ENCODE results near the gene GOLGA3. TPM values are rescaled to one million over a fixed set of nuclear protein-coding genes. Genes with fewer than 3 reads are reported as not detected.

GOLGA3 gene
- total and polyA plus RNA-seq, 2 donors from 2014 or later: 7.7 to 53.0 TPM

GRCh38 chr12:132789099-132789471, 39.6 kb downstream of the GOLGA3 start:
- Histone ChIP-seq H3K4me3 (ENCODE audit: low read length in 3 of 3) (no peak overlapping the region), H3K36me3 (ENCODE audit: control insufficient read depth in 2 of 3, insufficient read depth in 3 of 3, low read length in 3 of 3) (peaks cover 5 to 38% (median 23%) of the 10 kb centered on the region in 3 donors), H3K27ac (ENCODE audit: low read depth in 2 of 2, low read length in 2 of 2) (no peak overlapping the region), H3K9ac (ENCODE audit: low read length in 3 of 3) (no peak overlapping the region), H3K4me1 (ENCODE audit: control insufficient read depth in 2 of 3, insufficient read depth in 2 of 3, low read depth in 1 of 3, low read length in 3 of 3) (no peaks in the 10 kb centered on the region), H3K9me3 (ENCODE audit: control insufficient read depth in 2 of 3, insufficient read depth in 1 of 3, low read length in 3 of 3) (no peaks in the 10 kb centered on the region), H3K27me3 (ENCODE audit: control insufficient read depth, insufficient read depth, low read length) (no peaks in the 10 kb centered on the region)
- DNase-seq (no peak), FAIRE-seq (no peak)
- no peak for TF ChIP-seq CTCF (IDR thresholded peaks at IDR 0.05; ENCODE audit: borderline replicate concordance, extremely low read depth, insufficient read depth)
- intact Hi-C loops (cut with DNase I): no loop called here

GRCh38 chr12:132788375-132789098, 40.1 kb downstream of the GOLGA3 start:
- H3K9me3 ChIP-seq (ENCODE audit: control insufficient read depth in 2 of 3, insufficient read depth in 1 of 3, low read length in 3 of 3): no peaks in the 10 kb centered on the region
- no peak for TF ChIP-seq CTCF (IDR thresholded peaks at IDR 0.05; ENCODE audit: borderline replicate concordance, extremely low read depth, insufficient read depth)
- intact Hi-C loops (cut with DNase I): no loop called here
- no peak overlapping the region for H3K4me3 ChIP-seq (ENCODE audit: low read length in 3 of 3)
- no peaks in the 10 kb centered on the region for H3K27me3 ChIP-seq (ENCODE audit: control insufficient read depth, insufficient read depth, low read length)
- H3K4me1 ChIP-seq (ENCODE audit: control insufficient read depth in 2 of 3, insufficient read depth in 2 of 3, low read depth in 1 of 3, low read length in 3 of 3): no peaks in the 10 kb centered on the region
- FAIRE-seq: no peak
- no peak overlapping the region for H3K9ac ChIP-seq (ENCODE audit: low read length in 3 of 3)
- no peak overlapping the region for H3K27ac ChIP-seq (ENCODE audit: low read depth in 2 of 2, low read length in 2 of 2)
- peaks cover 5 to 38% (median 23%) of the 10 kb centered on the region in 3 donors for H3K36me3 ChIP-seq (ENCODE audit: control insufficient read depth in 2 of 3, insufficient read depth in 3 of 3, low read length in 3 of 3)
- DNase-seq: no peak

GRCh38 chr12:132787877-132788276, 40.8 kb downstream of the GOLGA3 start:
- no peak for DNase-seq
- intact Hi-C loops (cut with DNase I): no loop called here
- Histone ChIP-seq H3K9me3 (ENCODE audit: control insufficient read depth in 2 of 3, insufficient read depth in 1 of 3, low read length in 3 of 3) (no peaks in the 10 kb centered on the region), H3K4me3 (ENCODE audit: low read length in 3 of 3) (no peak overlapping the region), H3K9ac (ENCODE audit: low read length in 3 of 3) (no peak overlapping the region), H3K27me3 (ENCODE audit: control insufficient read depth, insufficient read depth, low read length) (no peaks in the 10 kb centered on the region), H3K4me1 (ENCODE audit: control insufficient read depth in 2 of 3, insufficient read depth in 2 of 3, low read depth in 1 of 3, low read length in 3 of 3) (no peaks in the 10 kb centered on the region), H3K36me3 (ENCODE audit: control insufficient read depth in 2 of 3, insufficient read depth in 3 of 3, low read length in 3 of 3) (peaks cover 5 to 38% (median 23%) of the 10 kb centered on the region in 3 donors), H3K27ac (ENCODE audit: low read depth in 2 of 2, low read length in 2 of 2) (no peak overlapping the region)
- no peak for FAIRE-seq
- TF ChIP-seq CTCF (IDR thresholded peaks at IDR 0.05; ENCODE audit: borderline replicate concordance, extremely low read depth, insufficient read depth): no peak
